Hepatocyte (in vitro differentiated cells): ENCODE data around the gene CDH4. TPM values are rescaled to one million over a fixed set of nuclear protein-coding genes. Genes with fewer than 3 reads are reported as not detected.

Source experiments
- DNase-seq: peaks from one replicate; pipeline ENCODE4 v3.0.0-alpha.2; 2016; ENCODE audit warnings: low spot score
- H2AFZ ChIP-seq: fragments of 200-600 bp; sonication (generic); 2 replicates; pipeline ENCODE4 v1.6.0; 2016; ENCODE audit warnings: antibody characterized with exemption, mild to moderate bottlenecking
- H3K27ac ChIP-seq: fragments of 200-600 bp; sonication (generic); 2 replicates; pipeline ENCODE4 v1.5.1; 2016; ENCODE audit warnings: mild to moderate bottlenecking
- H3K27me3 ChIP-seq: fragments of 200-600 bp; sonication (generic); 2 replicates; pipeline ENCODE4 v1.6.1; 2016
- H3K36me3 ChIP-seq: fragments of 200-600 bp; sonication (generic); replicated peaks from 2 replicates; pipeline ENCODE4 v1.5.1; 2016; ENCODE audit warnings: low read depth; ENCODE audit not compliant: insufficient read depth
- H3K4me1 ChIP-seq: fragments of 200-600 bp; sonication (generic); 2 replicates; pipeline ENCODE4 v1.5.1; 2016; ENCODE audit warnings: mild to moderate bottlenecking, moderate library complexity; ENCODE audit not compliant: insufficient read depth
- H3K4me2 ChIP-seq: fragments of 200-600 bp; sonication (generic); 2 replicates; pipeline ENCODE4 v1.6.0; 2016
- H3K4me3 ChIP-seq: fragments of 200-600 bp; sonication (generic); 2 replicates; pipeline ENCODE4 v1.5.1; 2016; ENCODE audit warnings: mild to moderate bottlenecking
- H3K79me2 ChIP-seq: fragments of 200-600 bp; sonication (generic); 2 replicates; pipeline ENCODE4 v1.6.0; 2017; ENCODE audit warnings: mild to moderate bottlenecking
- H3K9me2 ChIP-seq: fragments of 200-600 bp; sonication (generic); replicated peaks from 2 replicates; pipeline ENCODE4 v1.6.0; 2017; ENCODE audit warnings: mild to moderate bottlenecking; ENCODE audit not compliant: insufficient read depth
- H3K9me3 ChIP-seq: fragments of 200-600 bp; sonication (generic); 2 replicates; pipeline ENCODE4 v1.5.1; 2016; ENCODE audit warnings: low read depth, mild to moderate bottlenecking
- H4K20me1 ChIP-seq: fragments of 200-600 bp; sonication (generic); 2 replicates; pipeline ENCODE4 v1.6.0; 2016; ENCODE audit warnings: mild to moderate bottlenecking; ENCODE audit not compliant: insufficient read depth, poor library complexity, severe bottlenecking
- CTCF ChIP-seq: fragments of 200-600 bp; sonication (generic); IDR thresholded peaks from 2 replicates; pipeline ENCODE4 v1.5.1; 2016; ENCODE audit warnings: antibody characterized with exemption, mild to moderate bottlenecking; ENCODE audit not compliant: poor library complexity
- EZH2 ChIP-seq: fragments of 200-600 bp; sonication (generic); IDR thresholded peaks from 2 replicates; pipeline ENCODE4 v1.6.1; 2016; ENCODE audit warnings: antibody characterized with exemption, mild to moderate bottlenecking, borderline replicate concordance
- EZH2phosphoT487 ChIP-seq: fragments of 200-600 bp; sonication (generic); IDR thresholded peaks from one replicate; pipeline ENCODE4 v1.6.1; 2018; ENCODE audit warnings: antibody characterized with exemption, mild to moderate bottlenecking, low read depth, moderate library complexity; ENCODE audit not compliant: unreplicated experiment, severe bottlenecking
- WGBS: methylation state at CpG from one replicate; pipeline ENCODE4 v1.1.6; 2016; ENCODE audit warnings: low lambda C conversion rate; ENCODE audit errors: missing lambda C conversion rate; 5-methylcytosine and 5-hydroxymethylcytosine counted together
- polyA plus RNA-seq: library from polyadenylated mRNA; unstranded; fragments of >200 nt; fragmentation: Nextera tagmentation; extraction: Ambion mirVana; gene quantifications from 2 replicates; pipeline ENCODE4 v1.2.1, GENCODE V29; 2016
- total RNA-seq: library from RNA; depleted of rRNA; stranded (reverse); fragments of >200 nt; gene quantifications from 2 replicates; pipeline ENCODE4 v1.2.3, GENCODE V29; 2014

Gene CDH4
- total and polyA plus RNA-seq, 2 experiments from 2014 or later, result 0.53 to 0.73 TPM

- H3K27me3 ChIP-seq, result peaks cover 2% of the 10 kb centered on the region
- no peaks in the 10 kb centered on the region for H3K9me3 ChIP-seq
- no peak for TF ChIP-seq EZH2phosphoT487
- TF ChIP-seq CTCF, result no peak
- TF ChIP-seq EZH2, result no peak
- no peak overlapping the region for H3K4me3 ChIP-seq
- H3K27ac ChIP-seq, result no peak overlapping the region
- no peaks in the 10 kb centered on the region for H3K36me3 ChIP-seq
- H4K20me1 ChIP-seq, result no peaks in the 10 kb centered on the region
- 82% methylated on average over 8 of the region's 8 CpGs for WGBS
- H2AFZ ChIP-seq, result no peak overlapping the region
- H3K4me2 ChIP-seq, result no peak overlapping the region
- H3K79me2 ChIP-seq, result no peaks in the 10 kb centered on the region
- no peak for DNase-seq
- H3K9me2 ChIP-seq, result no peaks in the 10 kb centered on the region
- no peaks in the 10 kb centered on the region for H3K4me1 ChIP-seq
These were observed 72.8 kb downstream of the CDH4 start for GRCh38 chr20:61324906-61325305.

GRCh38 chr20:61325718-61326117 lies 73.7 kb downstream of the CDH4 start:
- H3K9me2 ChIP-seq, result no peaks in the 10 kb centered on the region
- no peak for TF ChIP-seq EZH2
- no peak for TF ChIP-seq EZH2phosphoT487
- TF ChIP-seq CTCF, result no peak
- H2AFZ ChIP-seq, result no peak overlapping the region
- H3K9me3 ChIP-seq, result no peaks in the 10 kb centered on the region
- H3K36me3 ChIP-seq, result no peaks in the 10 kb centered on the region
- H3K4me2 ChIP-seq, result no peak overlapping the region
- no peak overlapping the region for H3K27ac ChIP-seq
- DNase-seq, result no peak
- peaks cover 2% of the 10 kb centered on the region for H3K27me3 ChIP-seq
- H3K4me1 ChIP-seq, result no peaks in the 10 kb centered on the region
- 84% methylated on average over 10 of the region's 10 CpGs for WGBS
- no peaks in the 10 kb centered on the region for H3K79me2 ChIP-seq
- H3K4me3 ChIP-seq, result no peak overlapping the region
- H4K20me1 ChIP-seq, result no peaks in the 10 kb centered on the region

GRCh38 chr20:61328911-61329558 lies 77.0 kb downstream of the CDH4 start:
- no peaks in the 10 kb centered on the region for H3K4me1 ChIP-seq
- no peaks in the 10 kb centered on the region for H4K20me1 ChIP-seq
- no peak overlapping the region for H2AFZ ChIP-seq
- no peak overlapping the region for H3K27ac ChIP-seq
- TF ChIP-seq EZH2phosphoT487 (no peak), EZH2 (no peak), CTCF (no peak)
- H3K9me2 ChIP-seq, result no peaks in the 10 kb centered on the region
- H3K36me3 ChIP-seq, result no peaks in the 10 kb centered on the region
- no peaks in the 10 kb centered on the region for H3K9me3 ChIP-seq
- H3K79me2 ChIP-seq, result no peaks in the 10 kb centered on the region
- H3K27me3 ChIP-seq, result peaks cover 2% of the 10 kb centered on the region
- DNase-seq, result no peak
- no peak overlapping the region for H3K4me3 ChIP-seq
- WGBS, result 84% methylated on average over 17 of the region's 17 CpGs
- no peak overlapping the region for H3K4me2 ChIP-seq

GRCh38 chr20:61330441-61330840 lies 78.4 kb downstream of the CDH4 start:
- Histone ChIP-seq H3K4me2 (no peak overlapping the region), H4K20me1 (no peaks in the 10 kb centered on the region), H3K4me1 (no peaks in the 10 kb centered on the region), H3K9me2 (no peaks in the 10 kb centered on the region), H3K27me3 (peaks cover 2% of the 10 kb centered on the region), H2AFZ (no peak overlapping the region), H3K4me3 (no peak overlapping the region), H3K27ac (no peak overlapping the region), H3K36me3 (no peaks in the 10 kb centered on the region), H3K9me3 (no peaks in the 10 kb centered on the region), H3K79me2 (no peaks in the 10 kb centered on the region)
- no peak for DNase-seq
- no peak for TF ChIP-seq EZH2
- TF ChIP-seq CTCF, result no peak
- no peak for TF ChIP-seq EZH2phosphoT487
- 77% methylated on average over 14 of the region's 14 CpGs for WGBS
